NCI-H82 (cell line): ENCODE results near the gene FAM151A.

Experiments
- DNase-seq: peaks from one replicate; lab custom pipeline; 2025; lab: John Stamatoyannopoulos, UW

The FAM151A gene

GRCh38 chr1:54604051-54604450 lies 19.3 kb downstream of the FAM151A start:
- DNase-seq = no peak

- DNase-seq = no peak
These were observed 20.1 kb downstream of the FAM151A start for GRCh38 chr1:54603241-54603640.

- DNase-seq = no peak
These were observed 20.8 kb downstream of the FAM151A start for GRCh38 chr1:54602554-54602953.

- DNase-seq = no peak
These were observed 21.6 kb downstream of the FAM151A start for GRCh38 chr1:54601730-54602129.

- DNase-seq = no peak
These were observed 22.2 kb downstream of the FAM151A start for GRCh38 chr1:54600947-54601721.

GRCh38 chr1:54599211-54599823 lies 24.0 kb downstream of the FAM151A start:
- no peak for DNase-seq

- DNase-seq = no peak
These were observed 25.8 kb downstream of the FAM151A start for GRCh38 chr1:54597455-54598030.

- peak; percentile 43 for DNase-seq
These were observed 26.6 kb downstream of the FAM151A start for GRCh38 chr1:54596756-54597155.

- no peak for DNase-seq
These were observed 27.3 kb downstream of the FAM151A start for GRCh38 chr1:54595956-54596498.

- no peak for DNase-seq
These were observed 28.9 kb downstream of the FAM151A start for GRCh38 chr1:54594463-54594862.

GRCh38 chr1:54593571-54594160 lies 29.7 kb downstream of the FAM151A start:
- DNase-seq = no peak

GRCh38 chr1:54591127-54591756 lies 32.1 kb downstream of the FAM151A start:
- DNase-seq = no peak

- DNase-seq = no peak
These were observed 34.9 kb downstream of the FAM151A start for GRCh38 chr1:54588377-54588776.

GRCh38 chr1:54585181-54586066 lies 37.9 kb downstream of the FAM151A start:
- DNase-seq = no peak

- DNase-seq = no peak
These were observed 38.8 kb downstream of the FAM151A start for GRCh38 chr1:54584575-54584974.

GRCh38 chr1:54583871-54584270 lies 39.5 kb downstream of the FAM151A start:
- peak; percentile 80 for DNase-seq

GRCh38 chr1:54583307-54583686 lies 40.0 kb downstream of the FAM151A start:
- DNase-seq = peak; percentile 88

GRCh38 chr1:54582566-54583306 lies 40.6 kb downstream of the FAM151A start:
- peak; percentile 72 for DNase-seq

- peak; percentile 29 for DNase-seq
These were observed 41.7 kb downstream of the FAM151A start for GRCh38 chr1:54581621-54582035.

- DNase-seq = no peak
These were observed 42.3 kb downstream of the FAM151A start for GRCh38 chr1:54580856-54581550.
